Activated T-cell treated with anti-CD3 and anti-CD28 coated beads, Interleukin-2, amount 50 U/mL, for 72 hours (primary cell): ENCODE data around the gene PDCD1. TPM values are rescaled to one million over a fixed set of nuclear protein-coding genes. Genes with fewer than 3 reads are reported as not detected.
A peak's percentile ranks its signal among the peaks of the same experiment; 100 is the strongest.

Experiments used
- ATAC-seq, 2 donors: fragments of 150-1000 bp; cut with Tn5 transposase; replicated peaks in 1 of 2; 2 replicates each; pipeline ENCODE4 v1.10.0; 2021; ENCODE audit warnings: moderate library complexity in 2 of 2, mild to moderate bottlenecking in 1 of 2
- DNase-seq, 2 donors: peaks; one replicate each; pipeline ENCODE4 v3.0.0; 2021 to 2022; ENCODE audit warnings: mixed read lengths in 1 of 2
- H3K27ac Mint-ChIP-seq: one replicate; pipeline ENCODE4 v1.8.0; 2022; ENCODE audit warnings: mild to moderate bottlenecking, moderate library complexity, mixed read lengths
- H3K27me3 Mint-ChIP-seq: one replicate; pipeline ENCODE4 v1.8.0; 2022; ENCODE audit warnings: low read depth, mixed read lengths
- H3K36me3 Mint-ChIP-seq, 2 donors: one replicate each; pipeline ENCODE4 v1.8.0; 2022; ENCODE audit warnings: mixed read lengths in 2 of 2, mild to moderate bottlenecking in 1 of 2; ENCODE audit not compliant: insufficient read depth in 2 of 2
- H3K4me1 Mint-ChIP-seq: one replicate; pipeline ENCODE4 v1.8.0; 2022; ENCODE audit warnings: low read depth, mixed read lengths
- H3K4me3 Mint-ChIP-seq, 2 donors: one replicate each; pipeline ENCODE4 v1.8.0; 2022; ENCODE audit warnings: mild to moderate bottlenecking in 2 of 2, mixed read lengths in 2 of 2, moderate library complexity in 2 of 2
- H3K9me3 Mint-ChIP-seq, 2 donors: one replicate each; pipeline ENCODE4 v1.8.0; 2022; ENCODE audit warnings: mixed read lengths in 2 of 2
- total RNA-seq, 2 donors: library from RNA; stranded (reverse); gene quantifications; one replicate each; pipeline ENCODE4 v1.2.3, GENCODE V29; 2022

The PDCD1 gene
- total RNA-seq, 2 donors from 2014 or later: 15.7 to 23.0 TPM

DNA sequence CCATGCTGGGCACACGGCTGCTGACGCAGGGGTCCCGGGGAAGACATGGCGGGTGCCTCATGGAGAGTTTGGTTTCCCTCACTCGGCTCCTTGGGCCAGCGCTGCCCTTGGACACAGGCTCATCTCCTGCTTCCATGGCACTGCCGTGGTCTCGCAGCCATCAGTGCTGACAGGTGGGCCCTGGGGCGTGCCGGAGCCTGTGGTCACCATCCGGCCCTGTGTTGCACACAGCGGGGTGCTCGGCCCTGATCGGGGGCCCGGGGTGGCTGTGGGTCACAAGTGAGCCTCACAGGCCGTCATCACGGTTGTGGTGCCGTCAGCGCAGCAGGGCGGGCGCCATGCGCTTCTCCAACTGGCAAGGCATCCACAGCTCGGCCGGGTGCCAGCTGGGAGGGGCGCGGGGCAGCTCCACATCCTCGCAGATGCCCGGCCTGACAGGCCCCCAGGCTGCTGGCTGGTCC lies 11.4 kb upstream of the PDCD1 start:
- no peak for DNase-seq
- H3K9me3 Mint-ChIP-seq: no peaks in the 10 kb centered on the region
- H3K27ac Mint-ChIP-seq: no peak overlapping the region
- H3K4me1 Mint-ChIP-seq: peaks cover 42% of the 10 kb centered on the region
- H3K27me3 Mint-ChIP-seq: peaks cover 10% of the 10 kb centered on the region
- no peak overlapping the region for H3K4me3 Mint-ChIP-seq
- ATAC-seq: no peak
- no peaks in the 10 kb centered on the region for H3K36me3 Mint-ChIP-seq

DNA sequence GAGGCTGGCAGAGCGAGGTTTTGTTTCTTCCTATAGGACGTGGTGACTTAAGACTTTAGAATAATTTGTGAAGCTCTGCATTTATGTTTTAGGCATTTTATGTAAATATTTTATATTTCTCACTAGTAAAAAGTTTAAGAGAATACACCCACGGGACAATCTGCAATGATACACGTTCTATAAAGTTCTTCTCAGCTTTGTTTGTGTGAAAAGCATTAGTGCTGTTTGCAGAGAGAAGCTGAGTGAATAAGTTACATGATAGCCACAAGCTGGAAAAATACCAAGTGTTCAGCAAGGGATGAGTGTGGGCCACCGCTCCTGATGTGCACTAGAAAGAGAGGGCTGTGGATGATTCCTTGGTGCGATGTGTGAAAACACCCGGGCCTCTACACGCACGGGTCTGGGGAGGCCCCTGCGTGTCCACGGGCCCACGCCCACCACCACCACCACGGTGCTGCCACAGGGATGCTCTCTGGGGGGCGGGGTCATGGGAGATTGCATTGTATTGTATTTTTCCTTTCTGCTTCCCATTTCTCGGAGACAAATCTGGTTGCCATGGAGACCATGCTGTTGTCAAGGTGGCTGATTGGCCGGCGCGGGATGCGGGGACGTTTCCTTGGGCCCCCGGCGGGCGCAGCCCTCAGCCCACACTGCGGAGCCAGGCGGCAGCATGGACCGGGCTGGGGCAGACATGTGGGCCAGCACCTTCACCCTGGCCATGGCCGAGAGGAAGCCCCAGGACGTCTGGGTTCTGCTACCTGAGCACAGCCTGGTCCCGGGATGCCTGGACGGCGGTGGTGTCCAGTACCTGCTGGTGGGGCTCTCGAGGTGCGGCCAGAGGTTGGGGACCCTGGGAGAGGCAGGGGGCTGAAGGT lies 10.6 kb upstream of the PDCD1 start, which contains the start of gene RTP5:
Gene RTP5 (plus strand): TSS at position 643 of the 875 bp plus-strand sequence. CDS start 28 bp downstream, at position 671.
- DNase-seq (no peak), ATAC-seq (no peak)
- Mint-ChIP-seq H3K27ac (no peak within 1 kb of the TSS), H3K4me3 (peak within 1 kb of the TSS; percentile 31 to 57), H3K36me3 (peaks cover under 1 to 8% of the 10 kb centered on the region in 2 donors), H3K9me3 (peaks cover 1 to 7% of the 10 kb centered on the region in 2 donors), H3K27me3 (peaks cover 18% of the 10 kb centered on the region), H3K4me1 (peaks cover 50% of the 10 kb centered on the region)

DNA sequence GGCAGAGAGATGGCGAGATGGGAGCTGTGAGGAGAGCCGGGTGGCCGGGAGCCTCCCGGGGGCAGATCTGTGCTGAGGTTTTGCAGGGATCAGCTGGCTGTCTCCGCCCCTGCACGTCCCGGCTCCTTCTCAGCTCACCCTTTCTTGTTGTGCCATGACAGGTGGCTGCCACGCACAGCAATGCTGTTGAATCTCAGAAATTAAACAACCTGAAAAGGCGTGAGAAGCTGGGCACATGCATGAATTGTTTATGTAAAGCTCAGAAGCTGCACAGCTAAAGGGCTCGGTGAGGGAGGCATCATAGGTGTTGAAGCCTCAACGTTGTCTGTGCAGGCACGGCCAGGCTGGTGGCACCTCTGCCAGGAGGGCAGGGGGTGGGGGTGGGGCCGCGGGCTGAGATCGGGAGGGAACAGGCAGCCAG lies 10.0 kb upstream of the PDCD1 start:
- peak overlapping the region; percentile 31 to 57 for H3K4me3 Mint-ChIP-seq
- H3K4me1 Mint-ChIP-seq: peaks cover 53% of the 10 kb centered on the region
- no peak overlapping the region for H3K27ac Mint-ChIP-seq
- peaks cover 23% of the 10 kb centered on the region for H3K27me3 Mint-ChIP-seq
- DNase-seq (no peak), ATAC-seq (peak; percentile 16 to 21)
- H3K36me3 Mint-ChIP-seq: peaks cover 5 to 11% of the 10 kb centered on the region in 2 donors
- peaks cover 5 to 10% of the 10 kb centered on the region in 2 donors for H3K9me3 Mint-ChIP-seq

DNA sequence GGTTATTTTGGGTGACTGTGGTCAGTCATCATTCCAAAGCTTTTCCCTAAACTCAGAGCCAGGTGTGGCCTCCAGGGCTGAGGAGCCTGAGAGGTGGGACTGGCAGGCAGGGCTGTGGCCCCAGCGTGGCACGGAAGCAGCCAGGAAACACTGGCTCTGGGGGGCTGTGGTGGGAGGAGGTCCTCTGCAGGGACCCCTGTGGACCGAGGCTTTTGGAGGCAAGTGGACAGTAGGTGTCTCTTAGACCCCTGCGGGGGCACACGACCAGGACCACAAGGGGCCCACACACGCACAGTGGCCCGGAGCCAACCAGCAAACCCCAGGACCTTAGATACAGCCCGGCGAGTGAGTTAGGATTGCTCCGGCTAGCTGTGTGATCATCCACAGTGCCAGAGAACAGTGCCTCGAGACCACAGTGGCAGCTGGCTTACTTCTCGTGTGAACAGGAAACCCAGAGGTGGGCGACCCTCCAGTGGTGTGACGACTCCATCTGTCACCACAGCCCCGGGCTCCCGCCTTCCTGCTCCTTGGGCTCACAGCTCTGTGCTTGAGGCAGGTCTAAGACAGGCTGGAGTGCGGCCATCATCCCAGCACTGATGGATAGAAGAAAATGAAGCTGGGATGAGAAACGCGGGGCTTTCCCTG lies 9.2 kb upstream of the PDCD1 start:
- Mint-ChIP-seq H3K27ac (no peak overlapping the region), H3K4me3 (peak overlapping the region; percentile 31 to 57), H3K27me3 (peaks cover 23% of the 10 kb centered on the region), H3K36me3 (peaks cover 5 to 11% of the 10 kb centered on the region in 2 donors), H3K9me3 (peaks cover 5 to 10% of the 10 kb centered on the region in 2 donors), H3K4me1 (peaks cover 57% of the 10 kb centered on the region)
- peak; percentile 58 to 66 for DNase-seq
- ATAC-seq: peak; percentile 53

DNA sequence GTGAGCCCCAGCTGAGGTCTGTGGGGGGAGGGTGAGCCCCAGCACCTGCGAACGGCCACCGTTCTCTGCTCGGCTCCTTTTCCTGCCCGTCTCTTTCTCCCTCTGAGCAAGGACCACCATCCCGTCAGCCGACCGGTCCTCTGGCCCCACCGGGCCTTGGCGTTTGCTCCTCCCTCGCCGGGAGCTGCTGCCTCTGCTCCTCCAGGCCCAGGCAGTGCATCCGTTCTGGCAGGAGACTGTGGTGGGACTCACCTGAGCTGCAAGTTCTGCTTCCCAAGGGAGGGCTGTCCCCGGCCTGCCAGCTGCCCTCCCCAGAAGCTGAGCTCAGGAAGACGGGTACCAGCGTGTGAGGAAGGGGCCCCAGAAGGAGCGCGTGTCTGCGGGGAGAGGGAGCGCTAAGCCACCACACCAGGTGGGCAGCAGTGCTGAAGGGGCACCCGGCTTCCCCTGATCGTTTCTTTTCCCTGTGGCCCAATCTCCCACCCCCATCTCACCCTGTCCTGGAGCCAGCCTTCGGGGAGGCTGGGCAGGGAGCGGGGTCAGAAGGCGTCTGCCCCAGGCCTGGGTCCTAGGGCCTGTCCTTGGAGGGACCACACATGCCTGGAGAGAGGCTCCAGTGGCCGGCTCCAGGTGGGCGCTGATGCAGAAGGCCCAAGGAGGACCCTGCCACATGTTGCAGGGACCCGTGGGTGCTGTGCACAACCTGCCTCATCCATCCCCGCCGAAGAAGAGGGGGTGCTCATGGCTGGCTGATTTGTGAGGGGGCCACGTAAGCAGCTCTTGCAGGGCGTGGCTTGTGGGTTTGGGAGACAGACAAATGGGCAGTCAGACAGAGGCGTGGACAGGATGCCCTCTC lies 8.3 kb upstream of the PDCD1 start:
- Mint-ChIP-seq H3K9me3 (peaks cover 5 to 10% of the 10 kb centered on the region in 2 donors), H3K27me3 (peaks cover 28% of the 10 kb centered on the region), H3K4me3 (no peak overlapping the region), H3K4me1 (peaks cover 66% of the 10 kb centered on the region), H3K36me3 (peaks cover 5 to 11% of the 10 kb centered on the region in 2 donors), H3K27ac (no peak overlapping the region)
- no peak for ATAC-seq
- no peak for DNase-seq

DNA sequence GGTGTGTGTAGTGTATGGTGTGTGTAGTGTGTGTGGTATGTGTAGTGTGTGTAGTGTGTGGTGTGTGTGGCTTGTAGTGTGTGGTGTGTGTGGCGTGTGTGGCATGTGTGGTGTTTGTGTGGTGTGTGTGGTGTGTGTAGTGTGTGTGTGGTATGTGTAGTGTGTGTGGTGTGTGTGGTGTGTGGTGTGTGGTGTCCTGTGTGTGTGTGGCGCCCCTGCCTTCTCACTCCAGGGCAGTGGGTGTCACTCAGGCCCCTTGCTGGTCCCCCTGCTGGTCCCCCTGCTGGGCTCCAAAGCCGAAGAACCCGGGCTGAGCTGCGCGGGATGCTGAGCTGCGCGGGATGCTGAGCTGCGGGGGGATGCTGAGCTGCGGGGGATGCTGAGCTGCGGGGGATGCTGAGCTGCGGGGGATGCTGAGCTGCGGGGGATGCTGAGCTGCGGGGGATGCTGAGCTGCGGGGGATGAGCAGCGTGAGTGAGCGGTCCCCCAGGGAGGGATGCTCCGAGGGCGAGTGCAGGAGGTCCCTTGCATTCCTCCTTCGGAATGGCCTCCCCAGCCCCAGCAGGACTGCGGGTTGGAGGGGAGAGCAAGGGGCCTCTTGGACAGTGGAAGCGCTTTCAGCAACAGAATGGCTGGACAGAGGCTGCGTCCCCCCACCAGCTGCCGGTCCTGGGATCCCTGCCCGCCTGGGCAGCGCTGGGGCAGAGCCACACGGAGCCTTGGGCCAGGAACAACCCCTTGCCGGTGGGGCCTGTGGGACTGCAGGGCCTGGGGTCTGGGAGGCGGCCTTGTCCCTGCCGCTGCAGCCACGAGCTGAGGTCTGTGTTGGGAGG lies 7.5 kb upstream of the PDCD1 start:
- H3K27ac Mint-ChIP-seq: no peak overlapping the region
- DNase-seq (peak in 1 of 2 donors; percentile 57), ATAC-seq (peak in 1 of 2 donors; percentile 15)
- H3K9me3 Mint-ChIP-seq: peaks cover 7 to 14% of the 10 kb centered on the region in 2 donors
- peaks cover 72% of the 10 kb centered on the region for H3K4me1 Mint-ChIP-seq
- peaks cover 35% of the 10 kb centered on the region for H3K27me3 Mint-ChIP-seq
- no peak overlapping the region for H3K4me3 Mint-ChIP-seq
- peaks cover 5 to 16% of the 10 kb centered on the region in 2 donors for H3K36me3 Mint-ChIP-seq

DNA sequence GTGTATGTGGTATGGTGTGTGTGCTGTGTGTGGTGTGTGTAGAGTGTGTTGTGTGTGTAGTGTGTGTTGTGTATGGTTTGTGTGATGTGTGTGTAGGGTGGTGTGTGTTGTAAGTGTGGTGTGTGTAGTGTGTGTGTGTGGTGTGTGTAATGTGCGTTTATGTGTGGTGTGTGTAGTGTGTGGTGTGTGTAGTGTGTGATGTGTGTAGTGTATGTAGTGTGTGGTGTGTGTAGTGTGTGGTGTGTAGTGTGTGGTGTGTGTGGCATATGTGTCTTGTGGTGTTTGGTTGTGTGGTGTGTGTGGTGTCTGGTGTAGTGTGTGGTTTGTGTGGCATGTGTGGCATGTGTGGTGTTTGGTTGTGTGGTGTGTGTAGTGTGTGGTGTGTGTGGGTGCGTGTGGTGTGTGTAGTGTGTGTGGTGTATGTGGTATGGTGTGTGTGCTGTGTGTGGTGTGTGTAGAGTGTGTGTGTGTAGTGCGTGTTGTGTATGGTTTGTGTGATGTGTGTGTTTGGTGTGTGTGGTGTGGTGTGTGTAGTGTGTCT lies 6.8 kb upstream of the PDCD1 start:
- Mint-ChIP-seq H3K9me3 (peaks cover 7 to 15% of the 10 kb centered on the region in 2 donors), H3K27ac (no peak overlapping the region), H3K27me3 (peaks cover 35% of the 10 kb centered on the region), H3K4me3 (peak overlapping the region in 1 of 2 donors; percentile 27), H3K36me3 (peaks cover 5 to 16% of the 10 kb centered on the region in 2 donors), H3K4me1 (peaks cover 75% of the 10 kb centered on the region)
- DNase-seq (no peak), ATAC-seq (no peak)

DNA sequence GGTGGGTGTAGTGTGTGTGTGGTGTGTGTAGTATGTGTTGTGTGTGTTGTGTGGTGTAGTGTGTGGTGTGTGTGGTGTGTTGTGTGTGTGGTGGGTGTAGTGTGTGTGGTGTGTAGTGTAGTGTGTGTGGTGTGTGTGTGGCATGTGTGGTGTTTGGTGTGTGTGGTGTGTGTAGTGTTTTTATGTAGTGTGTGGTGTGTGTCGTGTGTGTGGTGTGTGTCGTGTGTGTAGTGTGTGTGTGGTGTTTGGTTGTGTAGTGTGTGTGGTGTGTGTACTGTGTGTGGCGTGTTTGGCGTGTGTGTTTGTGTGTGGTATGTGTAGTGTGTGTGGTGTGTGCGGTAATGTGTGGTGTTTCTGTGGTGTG lies 6.1 kb upstream of the PDCD1 start:
- Mint-ChIP-seq H3K4me3 (no peak overlapping the region), H3K4me1 (peaks cover 81% of the 10 kb centered on the region), H3K27me3 (peaks cover 35% of the 10 kb centered on the region)

DNA sequence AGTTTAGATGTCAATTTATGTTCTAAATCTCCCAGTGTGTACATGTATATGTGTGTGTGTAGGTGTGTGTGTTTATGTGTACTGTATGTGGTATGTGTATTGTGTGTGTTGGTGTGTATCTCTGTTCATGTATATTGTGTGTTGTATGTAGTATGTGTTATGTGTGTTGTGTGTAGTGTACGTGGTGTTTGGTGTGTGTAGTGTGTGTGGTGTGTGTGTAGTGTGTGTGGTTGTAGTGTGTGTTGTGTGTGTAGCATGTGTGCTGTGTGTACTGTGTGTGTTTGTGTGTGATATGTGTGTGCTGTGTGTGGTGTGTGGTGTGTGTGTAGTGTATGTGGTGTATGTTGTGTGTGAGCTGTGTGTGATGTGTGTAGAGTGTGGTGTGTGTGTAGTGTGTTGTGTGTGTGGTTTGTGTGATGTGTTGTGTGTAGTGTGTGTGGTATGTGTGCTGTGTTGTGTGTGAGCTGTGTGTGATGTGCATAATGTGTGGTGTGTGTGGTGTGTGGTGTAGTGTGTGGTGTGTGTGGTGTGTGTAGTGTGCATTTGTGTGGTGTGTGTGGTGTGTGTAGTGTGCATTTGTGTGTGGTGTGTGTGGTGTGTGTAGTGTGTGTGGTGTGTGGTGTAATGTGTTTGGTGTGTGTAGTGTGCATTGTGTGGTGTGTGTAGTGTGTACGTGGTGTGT lies 5.6 kb upstream of the PDCD1 start:
- peak overlapping the region; percentile 0 to 32 for H3K4me3 Mint-ChIP-seq
- peaks cover 7 to 15% of the 10 kb centered on the region in 2 donors for H3K9me3 Mint-ChIP-seq
- peaks cover 86% of the 10 kb centered on the region for H3K4me1 Mint-ChIP-seq
- peaks cover 35% of the 10 kb centered on the region for H3K27me3 Mint-ChIP-seq
- peaks cover 5 to 16% of the 10 kb centered on the region in 2 donors for H3K36me3 Mint-ChIP-seq
- no peak for ATAC-seq
- DNase-seq: no peak
- H3K27ac Mint-ChIP-seq: peak overlapping the region; percentile 47

More for the DNA sequence above, 6.1 kb upstream of the PDCD1 start:
- ATAC-seq (no peak), DNase-seq (no peak)
- Mint-ChIP-seq H3K36me3 (peaks cover 5 to 16% of the 10 kb centered on the region in 2 donors), H3K27ac (no peak overlapping the region), H3K9me3 (peaks cover 7 to 15% of the 10 kb centered on the region in 2 donors)

DNA sequence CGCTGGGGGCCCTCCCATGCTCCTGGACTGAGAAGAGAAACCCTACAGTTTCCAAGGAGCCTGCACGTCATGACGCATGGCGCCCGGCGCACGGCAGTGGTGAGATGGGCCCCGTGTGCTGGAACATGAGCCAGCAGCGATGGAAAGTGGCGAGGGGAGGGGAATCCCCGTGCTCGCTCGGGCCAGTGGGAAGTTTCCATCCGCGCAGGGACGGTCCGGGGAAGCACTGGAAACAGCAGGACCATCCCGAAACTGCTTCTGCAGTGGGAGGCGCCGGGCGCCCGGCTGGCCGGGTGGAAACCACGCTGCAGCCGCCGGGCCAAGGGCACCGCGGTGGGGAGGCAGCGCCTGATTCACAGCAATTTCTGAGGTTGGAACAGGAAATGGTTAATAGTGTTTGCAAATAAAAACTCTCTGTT lies 4.9 kb upstream of the PDCD1 start:
- H3K27ac Mint-ChIP-seq: peak overlapping the region; percentile 85
- peak in 1 of 2 donors; percentile 62 for DNase-seq
- ATAC-seq: peak in 1 of 2 donors; percentile 43
- H3K9me3 Mint-ChIP-seq: peaks cover 7 to 15% of the 10 kb centered on the region in 2 donors
- peaks cover 5 to 16% of the 10 kb centered on the region in 2 donors for H3K36me3 Mint-ChIP-seq
- peaks cover 35% of the 10 kb centered on the region for H3K27me3 Mint-ChIP-seq
- H3K4me1 Mint-ChIP-seq: peaks cover 82% of the 10 kb centered on the region
- H3K4me3 Mint-ChIP-seq: peak overlapping the region; percentile 76 to 80
